Peyer's patch (tissue), 4 donors: Measurements from ENCODE around the gene IGF2R. TPM values are rescaled to one million over a fixed set of nuclear protein-coding genes. Genes with fewer than 3 reads are reported as not detected.

Experiments used
- DNase-seq, 3 donors: peaks; one replicate each; pipeline ENCODE4 v3.0.0-alpha.2; 2017 to 2019
- H3K27ac ChIP-seq, 4 donors: fragments of 200-600 bp; sonication (generic); one replicate each; pipeline ENCODE4 v1.5.1; 2016 to 2019
- H3K27me3 ChIP-seq, 2 donors: fragments of 200-600 bp; sonication (generic); one replicate each; pipeline ENCODE4 v1.5.1; 2019
- H3K36me3 ChIP-seq, 3 donors: fragments of 200-600 bp; sonication (generic); one replicate each; pipeline ENCODE4 v1.5.1; 2016 to 2019
- H3K4me1 ChIP-seq, 4 donors: fragments of 200-600 bp; sonication (generic); one replicate each; pipeline ENCODE4 v1.5.1; 2016 to 2019
- H3K4me3 ChIP-seq, 4 donors: fragments of 200-600 bp; sonication (generic); 1 replicate in 3 of 4; 2 replicates in 1 of 4; pipeline ENCODE4 v1.5.1; 2016 to 2019; ENCODE audit warnings: mild to moderate bottlenecking in 1 of 4
- H3K9me3 ChIP-seq, 4 donors: fragments of 200-600 bp; sonication (generic); one replicate each; pipeline ENCODE4 v1.5.1; 2016 to 2019; ENCODE audit warnings: mild to moderate bottlenecking in 1 of 4
- CTCF ChIP-seq, 6 experiments: fragments of 450-650 bp in 4 of 6; fragments of 200-600 bp in 2 of 6; sonication (generic) in 1 of 6; IDR thresholded peaks; one replicate each; pipeline ENCODE4 v1.5.1; 2017 to 2019; ENCODE audit warnings: antibody characterized with exemption in 6 of 6, mild to moderate bottlenecking in 3 of 6, moderate library complexity in 1 of 6
- POLR2A ChIP-seq, 2 donors: fragments of 450-650 bp; IDR thresholded peaks; one replicate each; pipeline ENCODE4 v1.5.1; 2017; ENCODE audit warnings: antibody characterized with exemption in 2 of 2, mild to moderate bottlenecking in 2 of 2, moderate library complexity in 2 of 2
- total RNA-seq, 4 donors: library from RNA; depleted of rRNA; stranded (reverse); fragments of >200 nt; gene quantifications; one replicate each; pipeline ENCODE4 v1.1.0, GENCODE V29; 2016

IGF2R gene
- total RNA-seq, 4 donors from 2014 or later: 48.7 to 86.5 (median 82.3) TPM

GRCh38 chr6:159939591-159940016 is 29.3 kb upstream of the IGF2R start:
- DNase-seq: no peak
- Histone ChIP-seq H3K4me3 (no peak overlapping the region), H3K9me3 (peaks cover 0 to 12% (median 2%) of the 10 kb centered on the region in 4 donors), H3K4me1 (no peaks in the 10 kb centered on the region), H3K36me3 (no peaks in the 10 kb centered on the region), H3K27me3 (no peaks in the 10 kb centered on the region), H3K27ac (no peak overlapping the region)
- TF ChIP-seq CTCF (IDR thresholded peaks at IDR 0.05) (no peak), POLR2A (IDR thresholded peaks at IDR 0.05) (no peak)

GRCh38 chr6:159941286-159942113 is 27.4 kb upstream of the IGF2R start:
- TF ChIP-seq POLR2A (IDR thresholded peaks at IDR 0.05) (no peak), CTCF (IDR thresholded peaks at IDR 0.05) (peak in 4 of 6 experiments; percentile 27 to 61 (median 57))
- Histone ChIP-seq H3K36me3 (no peaks in the 10 kb centered on the region), H3K9me3 (peaks cover 0 to 8% (median 2%) of the 10 kb centered on the region in 4 donors), H3K27me3 (no peaks in the 10 kb centered on the region), H3K4me3 (no peak overlapping the region), H3K27ac (no peak overlapping the region), H3K4me1 (no peaks in the 10 kb centered on the region)
- no peak for DNase-seq

GRCh38 chr6:159943101-159943632 is 25.7 kb upstream of the IGF2R start:
- no peak overlapping the region for H3K27ac ChIP-seq
- TF ChIP-seq POLR2A (IDR thresholded peaks at IDR 0.05): no peak
- no peak for TF ChIP-seq CTCF (IDR thresholded peaks at IDR 0.05)
- H3K36me3 ChIP-seq: no peaks in the 10 kb centered on the region
- H3K9me3 ChIP-seq: peaks cover 0 to 8% (median 2%) of the 10 kb centered on the region in 4 donors
- H3K4me3 ChIP-seq: no peak overlapping the region
- DNase-seq: no peak
- H3K27me3 ChIP-seq: no peaks in the 10 kb centered on the region
- no peaks in the 10 kb centered on the region for H3K4me1 ChIP-seq

- TF ChIP-seq POLR2A (IDR thresholded peaks at IDR 0.05): no peak
- no peak for TF ChIP-seq CTCF (IDR thresholded peaks at IDR 0.05)
- H3K36me3 ChIP-seq: no peaks in the 10 kb centered on the region
These were observed 24.8 kb upstream of the IGF2R start for GRCh38 chr6:159943968-159944598.

GRCh38 chr6:159945801-159946392 is 23.0 kb upstream of the IGF2R start:
- H3K27me3 ChIP-seq: no peaks in the 10 kb centered on the region
- no peak overlapping the region for H3K27ac ChIP-seq
- no peaks in the 10 kb centered on the region for H3K36me3 ChIP-seq
- no peaks in the 10 kb centered on the region for H3K4me1 ChIP-seq
- no peak for TF ChIP-seq CTCF (IDR thresholded peaks at IDR 0.05)
- no peak for TF ChIP-seq POLR2A (IDR thresholded peaks at IDR 0.05)
- DNase-seq: no peak
- peaks cover 0 to 8% (median 2%) of the 10 kb centered on the region in 4 donors for H3K9me3 ChIP-seq
- no peak overlapping the region for H3K4me3 ChIP-seq

More at GRCh38 chr6:159943968-159944598, 24.8 kb upstream of the IGF2R start:
- Histone ChIP-seq H3K4me1 (no peaks in the 10 kb centered on the region), H3K9me3 (peaks cover 0 to 8% (median 2%) of the 10 kb centered on the region in 4 donors), H3K27ac (no peak overlapping the region), H3K27me3 (no peaks in the 10 kb centered on the region), H3K4me3 (no peak overlapping the region)
- no peak for DNase-seq
